OCI-LY1 (cell line): ENCODE results near the gene C18orf32.

Experiments
- CTCF ChIP-seq: fragments of 200-600 bp; sonication (generic), shearing (Covaris generic); IDR thresholded peaks from 2 replicates; pipeline ENCODE4 v1.5.1; 2017; ENCODE audit warnings: mild to moderate bottlenecking, antibody characterized with exemption, low read length, moderate library complexity, mixed read lengths
- EZH2 ChIP-seq: fragments of 200-600 bp; sonication (generic), shearing (Covaris generic); IDR thresholded peaks from 2 replicates; pipeline ENCODE4 v1.8.0; 2017; ENCODE audit warnings: borderline replicate concordance, mixed run types, mild to moderate bottlenecking, antibody characterized with exemption, low read length, moderate library complexity, mixed read lengths

- TF ChIP-seq CTCF (no peak), EZH2 (no peak)
These were observed 25.4 kb downstream of the C18orf32 start for GRCh38 chr18:49461602-49461977.
